Neural cell (in vitro differentiated cells): ENCODE data around the gene RPS19BP1. TPM values are rescaled to one million over a fixed set of nuclear protein-coding genes. Genes with fewer than 3 reads are reported as not detected.

Experiments
- H2AFZ ChIP-seq: fragments of 200-600, 300-800 bp; sonication (generic), shearing (Covaris generic); 2 replicates; pipeline ENCODE4 v1.6.0; 2014; ENCODE audit warnings: low read depth, mild to moderate bottlenecking, antibody characterized with exemption, low read length, moderate library complexity
- H3F3A ChIP-seq: fragments of 200-600 bp; shearing (Covaris generic); 2 replicates; pipeline ENCODE4 v1.6.1; 2016; ENCODE audit warnings: mild to moderate bottlenecking, moderate library complexity, mixed read lengths, antibody characterized with exemption, low read length; ENCODE audit not compliant: insufficient read depth, poor library complexity, severe bottlenecking
- H3K27ac ChIP-seq: fragments of 200-600, 300-800 bp; sonication (generic), shearing (Covaris generic); 2 replicates; pipeline ENCODE4 v1.5.1; 2014; ENCODE audit warnings: mild to moderate bottlenecking, low read length, moderate library complexity
- H3K27me3 ChIP-seq: fragments of 300-800, 200-600 bp; sonication (generic), shearing (Covaris generic); 2 replicates; pipeline ENCODE4 v1.6.0; 2014; ENCODE audit warnings: mild to moderate bottlenecking, low read depth, low read length, moderate library complexity; ENCODE audit not compliant: insufficient read depth
- H3K36me3 ChIP-seq: fragments of 300-800, 200-600 bp; sonication (generic), shearing (Covaris generic); 2 replicates; pipeline ENCODE4 v1.5.1; 2014; ENCODE audit warnings: mild to moderate bottlenecking, antibody characterized with exemption, low read length, moderate library complexity; ENCODE audit not compliant: insufficient read depth
- H3K4me2 ChIP-seq: fragments of 300-800, 200-600 bp; sonication (generic), shearing (Covaris generic); 2 replicates; pipeline ENCODE4 v1.6.0; 2014; ENCODE audit warnings: mild to moderate bottlenecking, low read length
- H3K4me3 ChIP-seq: fragments of 300-800, 200-600 bp; sonication (generic), shearing (Covaris generic); 2 replicates; pipeline ENCODE4 v1.5.1; 2014; ENCODE audit warnings: mild to moderate bottlenecking, low read length, moderate library complexity
- H3K79me2 ChIP-seq: fragments of 200-600 bp; shearing (Covaris generic); replicated peaks from 2 replicates; pipeline ENCODE4 v1.6.0; 2014; ENCODE audit warnings: mild to moderate bottlenecking, low read length, moderate library complexity; ENCODE audit not compliant: insufficient read depth
- H3K9ac ChIP-seq: fragments of 300-800, 200-600 bp; sonication (generic), shearing (Covaris generic); 2 replicates; pipeline ENCODE4 v1.6.1; 2016; ENCODE audit warnings: mild to moderate bottlenecking, low read length, mixed read lengths
- H3K9me2 ChIP-seq: fragments of 200-600 bp; shearing (Covaris generic); 2 replicates; pipeline ENCODE4 v1.6.1; 2016; ENCODE audit warnings: mild to moderate bottlenecking, low read length, mixed read lengths; ENCODE audit not compliant: insufficient read depth
- H3K9me3 ChIP-seq: fragments of 200-600, 300-800 bp; sonication (generic), shearing (Covaris generic); 2 replicates; pipeline ENCODE4 v1.6.1; 2016; ENCODE audit warnings: mild to moderate bottlenecking, mixed run types, low read length, moderate library complexity, mixed read lengths
- H4K20me1 ChIP-seq: fragments of 200-600 bp; shearing (Covaris generic); 2 replicates; pipeline ENCODE4 v1.6.1; 2016; ENCODE audit warnings: mild to moderate bottlenecking, mixed run types; ENCODE audit not compliant: insufficient read depth
- EP300 ChIP-seq: fragments of 450-650 bp; conservative IDR thresholded peaks from 2 replicates; pipeline ENCODE4 v1.6.1; 2014; ENCODE audit warnings: antibody characterized with exemption, mild to moderate bottlenecking, moderate library complexity; ENCODE audit not compliant: poor library complexity, severe bottlenecking
- EZH2 ChIP-seq: fragments of 200-600, 300-800 bp; shearing (Covaris generic), sonication (generic); IDR thresholded peaks from 2 replicates; pipeline ENCODE4 v1.6.1; 2014; ENCODE audit warnings: antibody characterized with exemption, low read length, borderline replicate concordance, mild to moderate bottlenecking; ENCODE audit not compliant: insufficient read depth, poor library complexity, severe bottlenecking
- MXI1 ChIP-seq: fragments of 450-650 bp; conservative IDR thresholded peaks from 2 replicates; pipeline ENCODE4 v1.6.1; 2014; ENCODE audit warnings: antibody characterized with exemption, mild to moderate bottlenecking; ENCODE audit not compliant: poor library complexity, severe bottlenecking
- POLR2AphosphoS5 ChIP-seq: IDR thresholded peaks from 2 replicates; pipeline ENCODE4 v1.6.1; 2012
- RAD21 ChIP-seq: fragments of 450-650 bp; conservative IDR thresholded peaks from 2 replicates; pipeline ENCODE4 v1.6.1; 2014; ENCODE audit warnings: antibody characterized with exemption, mild to moderate bottlenecking, moderate library complexity
- SMC3 ChIP-seq: fragments of 450-650 bp; conservative IDR thresholded peaks from 2 replicates; pipeline ENCODE4 v1.6.1; 2014; ENCODE audit warnings: antibody characterized with exemption, mild to moderate bottlenecking, moderate library complexity; ENCODE audit not compliant: poor library complexity
- TAF1 ChIP-seq: IDR thresholded peaks from 2 replicates; pipeline ENCODE4 v1.6.1; 2012; ENCODE audit warnings: low read depth
- polyA plus RNA-seq: library from polyadenylated mRNA; depleted of rRNA; stranded (reverse); fragments of >200 nt; gene quantifications from 2 replicates; pipeline ENCODE4 v1.2.3, GENCODE V29; 2014
- TF ChIP-seq, protein P1 (sequence below): IDR thresholded peaks from 2 replicates; pipeline ENCODE4 v1.6.1; 2012; ENCODE audit warnings: borderline replicate concordance
- TF ChIP-seq, protein P2 (sequence below): fragments of 450-650 bp; IDR thresholded peaks from 2 replicates; pipeline ENCODE4 v1.5.1; 2014; ENCODE audit warnings: antibody characterized with exemption, mild to moderate bottlenecking, moderate library complexity; ENCODE audit not compliant: poor library complexity, severe bottlenecking

RPS19BP1 gene
- polyA plus RNA-seq, 1 donor from 2014 or later = 164 TPM

DNA sequence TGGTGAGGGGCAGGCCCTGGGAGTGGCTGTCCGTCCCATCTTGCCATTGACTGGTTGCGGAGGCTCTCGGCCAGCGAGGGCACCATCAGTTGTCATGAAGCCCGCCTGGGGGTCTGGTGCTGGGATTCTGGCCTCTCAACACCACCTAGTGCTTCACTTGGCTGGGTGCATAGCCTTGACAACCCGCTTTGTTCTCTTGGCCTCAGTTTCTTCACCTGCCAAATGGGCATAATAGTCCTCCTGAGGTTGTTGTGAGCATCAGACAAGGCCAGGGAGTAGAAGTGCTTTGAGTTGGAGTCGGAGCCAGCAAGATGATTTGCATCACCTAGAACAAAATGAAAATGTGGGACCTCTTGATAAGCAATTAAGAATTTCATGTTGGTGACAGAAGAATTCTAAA lies 36.5 kb upstream of the RPS19BP1 start:
- H4K20me1 ChIP-seq = no peaks in the 10 kb centered on the region
- TF ChIP-seq, protein P1, sequence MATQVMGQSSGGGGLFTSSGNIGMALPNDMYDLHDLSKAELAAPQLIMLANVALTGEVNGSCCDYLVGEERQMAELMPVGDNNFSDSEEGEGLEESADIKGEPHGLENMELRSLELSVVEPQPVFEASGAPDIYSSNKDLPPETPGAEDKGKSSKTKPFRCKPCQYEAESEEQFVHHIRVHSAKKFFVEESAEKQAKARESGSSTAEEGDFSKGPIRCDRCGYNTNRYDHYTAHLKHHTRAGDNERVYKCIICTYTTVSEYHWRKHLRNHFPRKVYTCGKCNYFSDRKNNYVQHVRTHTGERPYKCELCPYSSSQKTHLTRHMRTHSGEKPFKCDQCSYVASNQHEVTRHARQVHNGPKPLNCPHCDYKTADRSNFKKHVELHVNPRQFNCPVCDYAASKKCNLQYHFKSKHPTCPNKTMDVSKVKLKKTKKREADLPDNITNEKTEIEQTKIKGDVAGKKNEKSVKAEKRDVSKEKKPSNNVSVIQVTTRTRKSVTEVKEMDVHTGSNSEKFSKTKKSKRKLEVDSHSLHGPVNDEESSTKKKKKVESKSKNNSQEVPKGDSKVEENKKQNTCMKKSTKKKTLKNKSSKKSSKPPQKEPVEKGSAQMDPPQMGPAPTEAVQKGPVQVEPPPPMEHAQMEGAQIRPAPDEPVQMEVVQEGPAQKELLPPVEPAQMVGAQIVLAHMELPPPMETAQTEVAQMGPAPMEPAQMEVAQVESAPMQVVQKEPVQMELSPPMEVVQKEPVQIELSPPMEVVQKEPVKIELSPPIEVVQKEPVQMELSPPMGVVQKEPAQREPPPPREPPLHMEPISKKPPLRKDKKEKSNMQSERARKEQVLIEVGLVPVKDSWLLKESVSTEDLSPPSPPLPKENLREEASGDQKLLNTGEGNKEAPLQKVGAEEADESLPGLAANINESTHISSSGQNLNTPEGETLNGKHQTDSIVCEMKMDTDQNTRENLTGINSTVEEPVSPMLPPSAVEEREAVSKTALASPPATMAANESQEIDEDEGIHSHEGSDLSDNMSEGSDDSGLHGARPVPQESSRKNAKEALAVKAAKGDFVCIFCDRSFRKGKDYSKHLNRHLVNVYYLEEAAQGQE = no peak
- TF ChIP-seq POLR2AphosphoS5 = no peak
- no peak for TF ChIP-seq RAD21
- no peak for TF ChIP-seq MXI1
- TF ChIP-seq, protein P2, sequence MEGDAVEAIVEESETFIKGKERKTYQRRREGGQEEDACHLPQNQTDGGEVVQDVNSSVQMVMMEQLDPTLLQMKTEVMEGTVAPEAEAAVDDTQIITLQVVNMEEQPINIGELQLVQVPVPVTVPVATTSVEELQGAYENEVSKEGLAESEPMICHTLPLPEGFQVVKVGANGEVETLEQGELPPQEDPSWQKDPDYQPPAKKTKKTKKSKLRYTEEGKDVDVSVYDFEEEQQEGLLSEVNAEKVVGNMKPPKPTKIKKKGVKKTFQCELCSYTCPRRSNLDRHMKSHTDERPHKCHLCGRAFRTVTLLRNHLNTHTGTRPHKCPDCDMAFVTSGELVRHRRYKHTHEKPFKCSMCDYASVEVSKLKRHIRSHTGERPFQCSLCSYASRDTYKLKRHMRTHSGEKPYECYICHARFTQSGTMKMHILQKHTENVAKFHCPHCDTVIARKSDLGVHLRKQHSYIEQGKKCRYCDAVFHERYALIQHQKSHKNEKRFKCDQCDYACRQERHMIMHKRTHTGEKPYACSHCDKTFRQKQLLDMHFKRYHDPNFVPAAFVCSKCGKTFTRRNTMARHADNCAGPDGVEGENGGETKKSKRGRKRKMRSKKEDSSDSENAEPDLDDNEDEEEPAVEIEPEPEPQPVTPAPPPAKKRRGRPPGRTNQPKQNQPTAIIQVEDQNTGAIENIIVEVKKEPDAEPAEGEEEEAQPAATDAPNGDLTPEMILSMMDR = no peak
- no peak for TF ChIP-seq EZH2

DNA sequence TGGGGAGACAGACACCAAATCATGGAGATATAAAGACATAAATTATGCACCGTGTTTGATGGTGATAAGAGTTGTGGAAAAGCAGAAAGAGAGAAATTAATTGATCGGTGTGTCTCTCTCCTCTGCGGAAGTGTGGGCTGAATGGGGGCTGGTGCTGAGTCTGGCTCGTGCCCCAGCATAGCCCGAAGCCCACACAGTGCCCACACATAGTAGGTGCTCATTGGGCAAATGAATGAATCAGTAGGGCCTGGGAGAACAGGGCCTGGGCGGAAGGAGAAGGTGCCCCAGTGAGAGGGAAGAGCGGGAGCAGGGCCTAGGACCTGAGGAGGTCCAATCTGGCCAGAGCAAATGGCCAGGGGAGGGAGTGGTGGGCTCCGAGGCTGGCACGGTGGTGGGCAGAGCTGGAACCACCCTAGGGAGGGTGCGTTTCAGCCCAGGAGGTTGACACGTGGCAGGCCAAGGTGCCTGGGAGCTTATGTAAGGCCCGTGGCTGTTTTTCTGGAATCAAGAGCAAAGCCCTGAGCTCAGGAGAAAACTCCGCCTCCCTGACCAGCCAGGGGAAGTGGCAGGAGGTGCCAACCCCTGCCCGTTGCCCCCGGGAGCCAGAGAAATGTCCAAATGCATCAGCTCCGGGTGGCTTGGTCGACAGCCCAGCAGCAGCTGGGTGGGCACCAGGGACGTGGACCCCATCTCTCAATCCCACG lies 35.9 kb upstream of the RPS19BP1 start:
- Histone ChIP-seq H3K4me3 (no peak overlapping the region), H3K9ac (no peak overlapping the region), H3K27ac (no peak overlapping the region), H3K9me3 (no peaks in the 10 kb centered on the region), H3K36me3 (no peaks in the 10 kb centered on the region), H4K20me1 (no peaks in the 10 kb centered on the region), H3K79me2 (no peaks in the 10 kb centered on the region), H3K4me2 (no peak overlapping the region), H3F3A (no peaks in the 10 kb centered on the region), H3K27me3 (no peaks in the 10 kb centered on the region), H2AFZ (no peak overlapping the region), H3K9me2 (no peaks in the 10 kb centered on the region)
- no peak for TF ChIP-seq POLR2AphosphoS5
- no peak for TF ChIP-seq RAD21
- TF ChIP-seq TAF1 = no peak
- TF ChIP-seq, protein P2 = no peak
- no peak for TF ChIP-seq EP300
- no peak for TF ChIP-seq MXI1
- TF ChIP-seq SMC3 = no peak
- TF ChIP-seq, protein P1 = no peak
- no peak for TF ChIP-seq EZH2

More for the DNA sequence above, 36.5 kb upstream of the RPS19BP1 start:
- Histone ChIP-seq H3K4me2 (no peak overlapping the region), H3K36me3 (no peaks in the 10 kb centered on the region), H3K27me3 (no peaks in the 10 kb centered on the region), H3K9me2 (no peaks in the 10 kb centered on the region), H3K27ac (no peak overlapping the region), H3K9ac (no peak overlapping the region), H3K79me2 (no peaks in the 10 kb centered on the region), H3K9me3 (no peaks in the 10 kb centered on the region), H2AFZ (no peak overlapping the region), H3F3A (no peaks in the 10 kb centered on the region), H3K4me3 (no peak overlapping the region)
